Astrocyte (in vitro differentiated cells and primary cell): ENCODE results near the gene RPS4Y2. TPM values are rescaled to one million over a fixed set of nuclear protein-coding genes. Genes with fewer than 3 reads are reported as not detected.

Source experiments
- DNase-seq: peaks from one replicate; pipeline ENCODE4 v3.0.0-alpha.2; 2010; ENCODE audit warnings: low read depth
- FAIRE-seq: peaks from 2 replicates; lab custom pipeline; 2011; peaks lifted over from hg19 to GRCh38; lab: Jason Lieb, UNC
- H2AFZ ChIP-seq: 2 replicates; pipeline ENCODE4 v1.6.0; 2012; ENCODE audit warnings: low read depth, low read length, inconsistent platforms
- H3K27ac ChIP-seq: 2 replicates; pipeline ENCODE4 v1.5.1; 2011; ENCODE audit warnings: low read depth, low read length, inconsistent platforms
- H3K27me3 ChIP-seq: 2 replicates; pipeline ENCODE4 v1.6.0; 2011; ENCODE audit warnings: low read length, inconsistent platforms; ENCODE audit not compliant: insufficient read depth
- H3K36me3 ChIP-seq: 2 replicates; pipeline ENCODE4 v1.5.1; 2011; ENCODE audit warnings: low read length, inconsistent platforms; ENCODE audit not compliant: insufficient read depth
- H3K4me1 ChIP-seq: 2 replicates; pipeline ENCODE4 v1.5.1; 2011; ENCODE audit warnings: low read length, inconsistent platforms; ENCODE audit not compliant: insufficient read depth
- H3K4me2 ChIP-seq: 2 replicates; pipeline ENCODE4 v1.6.0; 2012; ENCODE audit warnings: low read length, inconsistent platforms
- H3K4me3 ChIP-seq: 2 replicates; pipeline ENCODE4 v1.5.1; 2011; ENCODE audit warnings: low read depth, mild to moderate bottlenecking, low read length, inconsistent platforms; ENCODE audit not compliant: insufficient read depth
- H3K79me2 ChIP-seq: 2 replicates; pipeline ENCODE4 v1.6.0; 2012; ENCODE audit warnings: mild to moderate bottlenecking, low read length, inconsistent platforms; ENCODE audit not compliant: insufficient read depth
- H3K9ac ChIP-seq: 2 replicates; pipeline ENCODE4 v1.6.0; 2012; ENCODE audit warnings: mild to moderate bottlenecking, low read length, inconsistent platforms
- H3K9me3 ChIP-seq: 2 replicates; pipeline ENCODE4 v1.5.1; 2012; ENCODE audit warnings: low read depth, mild to moderate bottlenecking, low read length, inconsistent platforms; ENCODE audit not compliant: insufficient read depth
- H4K20me1 ChIP-seq: 2 replicates; pipeline ENCODE4 v1.6.0; 2012; ENCODE audit warnings: low read length, inconsistent platforms; ENCODE audit not compliant: insufficient read depth
- H3K27ac Mint-ChIP-seq: one replicate; pipeline ENCODE4 v1.8.0; 2021; ENCODE audit warnings: mild to moderate bottlenecking, mixed read lengths; ENCODE audit not compliant: unreplicated experiment
- H3K27me3 Mint-ChIP-seq: one replicate; pipeline ENCODE4 v1.8.0; 2021; ENCODE audit warnings: low read depth, mixed read lengths; ENCODE audit not compliant: unreplicated experiment
- H3K36me3 Mint-ChIP-seq: one replicate; pipeline ENCODE4 v1.8.0; 2021; ENCODE audit warnings: low read depth, mixed read lengths; ENCODE audit not compliant: unreplicated experiment
- H3K4me1 Mint-ChIP-seq: one replicate; pipeline ENCODE4 v1.8.0; 2021; ENCODE audit warnings: low read depth, mixed read lengths; ENCODE audit not compliant: unreplicated experiment
- H3K4me3 Mint-ChIP-seq: one replicate; pipeline ENCODE4 v1.8.0; 2021; ENCODE audit warnings: mild to moderate bottlenecking, moderate library complexity, mixed read lengths; ENCODE audit not compliant: unreplicated experiment
- H3K9me3 Mint-ChIP-seq: one replicate; pipeline ENCODE4 v1.8.0; 2021; ENCODE audit warnings: mild to moderate bottlenecking, mixed read lengths; ENCODE audit not compliant: unreplicated experiment
- CTCF ChIP-seq: IDR thresholded peaks from 2 replicates; pipeline ENCODE4 v1.5.1; 2011; ENCODE audit warnings: low read depth, mild to moderate bottlenecking, inconsistent platforms, low read length, moderate library complexity; ENCODE audit not compliant: insufficient read depth
- EZH2 ChIP-seq: IDR thresholded peaks from 2 replicates; pipeline ENCODE4 v1.6.1; 2012; ENCODE audit warnings: mild to moderate bottlenecking, low read length, inconsistent platforms; ENCODE audit not compliant: insufficient read depth
- total RNA-seq: library from RNA; stranded (reverse); gene quantifications from 2 replicates; pipeline ENCODE4 v1.2.1, GENCODE V29; 2021

The RPS4Y2 gene
- total RNA-seq, 1 donor from 2014 or later: not detected

- Mint-ChIP-seq H3K27me3 (no peaks in the 10 kb centered on the region), H3K4me1 (no peaks in the 10 kb centered on the region), H3K27ac (no peak overlapping the region), H3K9me3 (no peaks in the 10 kb centered on the region), H3K4me3 (no peak overlapping the region), H3K36me3 (no peaks in the 10 kb centered on the region)
- DNase-seq (no peak), FAIRE-seq (no peak)
- Histone ChIP-seq H3K9me3 (no peaks in the 10 kb centered on the region), H3K36me3 (no peaks in the 10 kb centered on the region), H4K20me1 (no peaks in the 10 kb centered on the region), H3K4me1 (no peaks in the 10 kb centered on the region), H3K9ac (no peak overlapping the region), H3K4me2 (no peak overlapping the region), H3K27me3 (no peaks in the 10 kb centered on the region), H2AFZ (no peak overlapping the region), H3K79me2 (no peaks in the 10 kb centered on the region), H3K27ac (no peak overlapping the region), H3K4me3 (no peak overlapping the region)
- TF ChIP-seq EZH2 (no peak), CTCF (no peak)
These were observed 24.3 kb downstream of the RPS4Y2 start for GRCh38 chrY:20780104-20780654.

- Histone ChIP-seq H3K4me3 (no peak overlapping the region), H3K9ac (no peak overlapping the region), H3K36me3 (no peaks in the 10 kb centered on the region), H3K4me1 (no peaks in the 10 kb centered on the region), H3K9me3 (no peaks in the 10 kb centered on the region), H4K20me1 (no peaks in the 10 kb centered on the region), H2AFZ (no peak overlapping the region), H3K79me2 (no peaks in the 10 kb centered on the region), H3K27me3 (no peaks in the 10 kb centered on the region), H3K4me2 (no peak overlapping the region), H3K27ac (no peak overlapping the region)
- Mint-ChIP-seq H3K36me3 (no peaks in the 10 kb centered on the region), H3K4me1 (no peaks in the 10 kb centered on the region), H3K27ac (no peak overlapping the region), H3K4me3 (no peak overlapping the region), H3K9me3 (no peaks in the 10 kb centered on the region), H3K27me3 (no peaks in the 10 kb centered on the region)
- FAIRE-seq (no peak), DNase-seq (no peak)
- no peak for TF ChIP-seq EZH2
- TF ChIP-seq CTCF: no peak
These were observed 24.9 kb downstream of the RPS4Y2 start for GRCh38 chrY:20780776-20781175.

GRCh38 chrY:20781408-20781807 is 25.5 kb downstream of the RPS4Y2 start:
- Histone ChIP-seq H3K27me3 (no peaks in the 10 kb centered on the region), H4K20me1 (no peaks in the 10 kb centered on the region), H3K4me2 (no peak overlapping the region), H3K4me1 (no peaks in the 10 kb centered on the region), H3K79me2 (no peaks in the 10 kb centered on the region), H3K36me3 (no peaks in the 10 kb centered on the region), H3K9ac (no peak overlapping the region), H3K4me3 (no peak overlapping the region), H2AFZ (no peak overlapping the region), H3K27ac (no peak overlapping the region), H3K9me3 (no peaks in the 10 kb centered on the region)
- Mint-ChIP-seq H3K36me3 (no peaks in the 10 kb centered on the region), H3K4me3 (no peak overlapping the region), H3K4me1 (no peaks in the 10 kb centered on the region), H3K27ac (no peak overlapping the region), H3K27me3 (no peaks in the 10 kb centered on the region), H3K9me3 (no peaks in the 10 kb centered on the region)
- FAIRE-seq (no peak), DNase-seq (no peak)
- TF ChIP-seq CTCF (no peak), EZH2 (no peak)
